AG04450 (cell line): ENCODE results near the gene TMEM63C. TPM values are rescaled to one million over a fixed set of nuclear protein-coding genes. Genes with fewer than 3 reads are reported as not detected.
A peak's percentile ranks its signal among the peaks of the same experiment; 100 is the strongest.

ENCODE experiments used
- CTCF ChIA-PET: fragments of 300-600, 350-600 bp; formaldehyde crosslinking; extraction: SDS; loops from one replicate; lab custom pipeline; 2022; ENCODE audit warnings: antibody characterized with exemption, inconsistent platforms; lab: Charles Lee
- POLR2A ChIA-PET: fragments of 350-600 bp; formaldehyde crosslinking; extraction: SDS; loops from one replicate; lab custom pipeline; 2021; ENCODE audit warnings: antibody characterized with exemption, inconsistent platforms; lab: Yijun Ruan, JAX
- DNase-seq: peaks from one replicate; pipeline ENCODE4 v3.0.0-alpha.2; 2011; ENCODE audit warnings: low read depth, low spot score
- H3K27ac ChIP-seq: one replicate; pipeline ENCODE4 v1.5.1; 2012; ENCODE audit warnings: low read depth, low read length, control low read depth
- H3K27me3 ChIP-seq: one replicate; pipeline ENCODE4 v1.6.0; 2012; ENCODE audit warnings: low read length; ENCODE audit not compliant: control insufficient read depth, insufficient read depth
- H3K4me3 ChIP-seq: 2 replicates; pipeline ENCODE4 v1.5.1; 2011; ENCODE audit warnings: mild to moderate bottlenecking, low read depth, low read length, control low read depth
- H3K9me3 ChIP-seq: 2 replicates; pipeline ENCODE4 v1.5.1; 2012; ENCODE audit warnings: low read length; ENCODE audit not compliant: control insufficient read depth, insufficient read depth
- polyA plus RNA-seq: library from polyadenylated mRNA; depleted of rRNA; stranded (reverse); fragments of >200 nt; gene quantifications from 2 replicates; pipeline ENCODE4 v1.2.3, GENCODE V29; 2011
- TF ChIP-seq, protein P1 (sequence below): IDR thresholded peaks from 2 replicates; pipeline ENCODE4 v1.5.1; 2011; ENCODE audit warnings: low read depth, low read length, control low read depth, inconsistent platforms

The TMEM63C gene
- polyA plus RNA-seq, 1 experiment: not detected

DNA sequence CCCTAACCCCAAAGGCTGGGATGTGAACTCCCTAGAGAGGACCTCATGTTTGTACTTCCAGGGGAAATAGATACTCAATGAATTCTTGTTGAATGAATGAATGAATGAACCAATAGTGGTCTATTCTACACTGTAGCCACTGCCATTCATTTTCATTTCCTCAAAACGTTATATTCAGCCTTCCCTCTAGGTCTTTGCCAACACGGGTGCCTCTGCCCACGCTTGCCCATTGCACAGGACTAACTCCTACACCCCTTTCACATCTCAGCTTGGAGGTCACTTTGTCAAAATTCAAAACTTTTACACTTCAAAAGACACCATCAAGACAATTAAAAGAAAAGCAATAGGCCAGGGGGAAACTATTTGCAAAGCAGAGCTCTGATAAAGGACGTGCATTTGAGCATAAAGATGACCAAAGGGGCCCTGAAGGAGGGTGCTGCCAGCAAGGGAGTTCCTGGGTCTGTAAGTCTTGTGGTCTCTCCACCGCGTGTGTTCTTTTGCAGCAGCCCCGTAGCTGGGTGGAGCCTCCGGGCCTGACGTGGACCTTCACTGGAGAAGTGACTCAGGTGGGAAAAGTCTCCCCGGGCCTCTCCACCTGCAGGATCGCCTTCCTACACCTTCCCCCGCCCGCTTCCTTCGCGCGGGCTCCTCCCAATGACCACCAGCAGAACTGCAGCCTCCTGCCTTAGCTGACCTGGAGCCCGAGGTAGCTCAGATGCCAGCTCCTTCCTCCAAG, 31.5 kb downstream of the TMEM63C start:
- Histone ChIP-seq H3K27ac (no peak overlapping the region), H3K27me3 (no peaks in the 10 kb centered on the region), H3K4me3 (no peak overlapping the region), H3K9me3 (no peaks in the 10 kb centered on the region)
- ChIA-PET CTCF (interaction anchor here (0.7 to 1.4 kb wide), 4 partner anchors 24 to 62 kb away, joined by 3 read pairs; no protein-coding TSS in a partner anchor), POLR2A (no interaction called here)
- TF ChIP-seq, protein P1, sequence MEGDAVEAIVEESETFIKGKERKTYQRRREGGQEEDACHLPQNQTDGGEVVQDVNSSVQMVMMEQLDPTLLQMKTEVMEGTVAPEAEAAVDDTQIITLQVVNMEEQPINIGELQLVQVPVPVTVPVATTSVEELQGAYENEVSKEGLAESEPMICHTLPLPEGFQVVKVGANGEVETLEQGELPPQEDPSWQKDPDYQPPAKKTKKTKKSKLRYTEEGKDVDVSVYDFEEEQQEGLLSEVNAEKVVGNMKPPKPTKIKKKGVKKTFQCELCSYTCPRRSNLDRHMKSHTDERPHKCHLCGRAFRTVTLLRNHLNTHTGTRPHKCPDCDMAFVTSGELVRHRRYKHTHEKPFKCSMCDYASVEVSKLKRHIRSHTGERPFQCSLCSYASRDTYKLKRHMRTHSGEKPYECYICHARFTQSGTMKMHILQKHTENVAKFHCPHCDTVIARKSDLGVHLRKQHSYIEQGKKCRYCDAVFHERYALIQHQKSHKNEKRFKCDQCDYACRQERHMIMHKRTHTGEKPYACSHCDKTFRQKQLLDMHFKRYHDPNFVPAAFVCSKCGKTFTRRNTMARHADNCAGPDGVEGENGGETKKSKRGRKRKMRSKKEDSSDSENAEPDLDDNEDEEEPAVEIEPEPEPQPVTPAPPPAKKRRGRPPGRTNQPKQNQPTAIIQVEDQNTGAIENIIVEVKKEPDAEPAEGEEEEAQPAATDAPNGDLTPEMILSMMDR: peak; percentile 57
- DNase-seq: no peak

DNA sequence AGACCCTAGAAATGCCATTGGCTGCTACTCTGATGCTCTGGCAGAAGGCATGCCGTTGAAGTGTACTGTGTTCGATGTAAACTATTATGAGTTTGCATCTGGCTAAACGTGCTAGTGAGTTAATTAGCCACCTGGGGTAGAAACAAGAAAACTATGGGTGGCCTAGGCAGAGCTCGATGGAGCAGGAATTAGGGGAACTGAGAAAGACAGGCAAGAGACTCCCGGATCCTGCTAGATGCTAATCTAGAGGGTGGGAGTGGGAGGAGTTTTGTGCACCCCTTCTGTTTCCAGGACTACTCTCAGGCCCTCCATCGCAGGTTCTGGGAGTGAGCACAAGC, 32.0 kb downstream of the TMEM63C start:
- no peak for DNase-seq
- CTCF ChIA-PET: interaction anchor here (0.7 to 0.9 kb wide), 3 partner anchors 24 to 62 kb away, joined by 3 read pairs; no protein-coding TSS in a partner anchor
- no peak overlapping the region for H3K27ac ChIP-seq
- H3K4me3 ChIP-seq: no peak overlapping the region
- no peaks in the 10 kb centered on the region for H3K9me3 ChIP-seq
- TF ChIP-seq, protein P1: no peak
- H3K27me3 ChIP-seq: no peaks in the 10 kb centered on the region
- POLR2A ChIA-PET: no interaction called here

DNA sequence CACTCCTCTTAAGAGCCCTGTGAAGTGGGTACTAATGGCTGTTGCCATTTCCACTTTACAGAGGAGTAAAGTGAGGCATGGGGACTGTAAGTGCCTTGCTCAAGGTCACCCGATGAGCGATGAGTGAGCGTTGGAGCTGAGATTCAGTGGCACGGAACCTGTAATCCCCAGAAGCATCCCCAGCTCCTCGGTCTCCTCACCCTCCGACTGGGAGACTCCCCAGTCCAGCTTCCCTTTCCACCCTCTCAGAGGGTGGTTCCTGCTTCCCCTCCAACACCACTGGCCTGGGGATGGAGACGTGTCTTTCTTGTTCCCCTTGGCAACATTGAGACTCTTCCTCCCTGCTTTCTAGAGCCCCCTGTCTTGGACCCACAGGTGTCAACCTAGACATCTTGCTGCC, 32.6 kb downstream of the TMEM63C start:
- no peak for DNase-seq
- ChIA-PET POLR2A (no interaction called here), CTCF (no interaction called here)
- Histone ChIP-seq H3K9me3 (no peaks in the 10 kb centered on the region), H3K27ac (no peak overlapping the region), H3K27me3 (no peaks in the 10 kb centered on the region), H3K4me3 (no peak overlapping the region)
- TF ChIP-seq, protein P1: no peak

DNA sequence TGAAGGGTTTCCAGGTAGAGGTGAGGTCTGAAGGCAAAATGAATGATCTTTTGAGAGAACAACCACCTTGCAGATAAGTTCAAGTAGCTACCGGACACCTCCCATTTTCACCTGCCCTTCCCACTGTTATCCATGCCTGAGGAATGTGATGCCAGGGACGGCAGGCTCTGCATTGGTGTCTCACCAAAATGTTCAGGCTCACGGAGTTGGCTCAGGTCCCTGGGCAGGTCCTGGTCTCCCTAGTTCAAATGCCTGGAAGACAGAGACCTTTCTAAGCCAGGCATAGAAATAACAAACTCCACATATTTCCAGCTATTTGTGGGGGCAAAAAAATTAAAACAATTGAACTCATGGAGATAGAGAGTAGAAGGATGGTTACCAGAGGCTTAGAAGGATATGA, 36.0 kb downstream of the TMEM63C start:
- Histone ChIP-seq H3K4me3 (no peak overlapping the region), H3K9me3 (no peaks in the 10 kb centered on the region), H3K27me3 (no peaks in the 10 kb centered on the region), H3K27ac (no peak overlapping the region)
- ChIA-PET POLR2A (no interaction called here), CTCF (no interaction called here)
- TF ChIP-seq, protein P1: no peak
- DNase-seq: no peak

DNA sequence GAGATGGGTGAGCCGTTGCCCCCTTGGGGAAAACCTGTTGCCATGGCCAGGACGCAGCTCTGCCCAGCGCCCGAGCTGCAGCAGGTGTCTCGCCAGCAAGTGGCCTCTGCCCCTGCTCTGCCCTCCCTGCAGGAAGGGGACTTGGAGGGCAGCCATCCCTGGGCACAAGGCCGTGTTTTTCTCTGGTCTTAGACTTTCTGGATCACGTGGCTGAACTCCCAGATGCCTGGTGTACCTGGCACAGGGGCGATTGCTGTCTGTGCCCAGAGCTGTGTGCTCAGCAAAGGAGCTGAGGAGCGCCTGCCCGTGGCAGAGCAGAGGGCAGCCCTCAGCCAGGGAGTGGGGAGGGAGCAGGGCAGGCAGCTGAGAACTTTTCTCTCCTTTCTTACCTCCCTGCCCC, 38.0 kb downstream of the TMEM63C start:
- Histone ChIP-seq H3K27ac (no peak overlapping the region), H3K4me3 (no peak overlapping the region), H3K9me3 (no peaks in the 10 kb centered on the region), H3K27me3 (no peaks in the 10 kb centered on the region)
- TF ChIP-seq, protein P1: no peak
- ChIA-PET POLR2A (no interaction called here), CTCF (no interaction called here)
- no peak for DNase-seq
